ENCODE data around the gene HHIP. TPM values are rescaled to one million over a fixed set of nuclear protein-coding genes. Genes with fewer than 3 reads are reported as not detected.

The HHIP gene
- total RNA-seq, 1 experiment from 2014 or later: not detected

GRCh38 chr4:144709793-144710525 lies 64.0 kb downstream of the HHIP start:
- Histone ChIP-seq H3F3A (ENCODE audit: insufficient read depth, low read depth) (no peaks in the 10 kb centered on the region), H3K4me1 (replicated peaks; ENCODE audit: insufficient read depth) (no peaks in the 10 kb centered on the region), H3K4me2 (no peak overlapping the region), H4K20me1 (ENCODE audit: insufficient read depth) (no peaks in the 10 kb centered on the region), H2AFZ (no peak overlapping the region), H3K9me3 (ENCODE audit: insufficient read depth, low read depth) (no peaks in the 10 kb centered on the region), H3K36me3 (ENCODE audit: low read depth) (no peaks in the 10 kb centered on the region), H3K79me2 (ENCODE audit: low read depth) (no peaks in the 10 kb centered on the region), H3K4me3 (no peak overlapping the region), H3K9me2 (ENCODE audit: insufficient read depth) (no peaks in the 10 kb centered on the region), H3K27me3 (ENCODE audit: insufficient read depth, low read depth) (no peaks in the 10 kb centered on the region), H3K27ac (no peak overlapping the region)
- DNase-seq: no peak
- TF ChIP-seq CTCF (conservative IDR thresholded peaks at IDR 0.05): no peak
- TF ChIP-seq EZH2 (IDR thresholded peaks at IDR 0.05; ENCODE audit: low read depth): no peak
- BruUV-seq (replicated peaks): no TSS peak
- ChIA-PET CTCF (no interaction called here), POLR2A (ENCODE audit: unreplicated experiment) (interaction anchor here (0.6 kb wide), 1 partner anchor 355 kb away, joined by 7 read pairs; no protein-coding TSS in a partner anchor)
- intact Hi-C loops (cut with micrococcal nuclease; ENCODE audit: unreplicated experiment): no loop called here

- Histone ChIP-seq H3K36me3 (ENCODE audit: low read depth) (no peaks in the 10 kb centered on the region), H3K9me3 (ENCODE audit: insufficient read depth, low read depth) (no peaks in the 10 kb centered on the region), H3K27me3 (ENCODE audit: insufficient read depth, low read depth) (no peaks in the 10 kb centered on the region), H3K9me2 (ENCODE audit: insufficient read depth) (no peaks in the 10 kb centered on the region), H2AFZ (no peak overlapping the region), H3F3A (ENCODE audit: insufficient read depth, low read depth) (no peaks in the 10 kb centered on the region), H4K20me1 (ENCODE audit: insufficient read depth) (no peaks in the 10 kb centered on the region), H3K4me1 (replicated peaks; ENCODE audit: insufficient read depth) (no peaks in the 10 kb centered on the region), H3K27ac (no peak overlapping the region), H3K4me3 (no peak overlapping the region), H3K4me2 (no peak overlapping the region), H3K79me2 (ENCODE audit: low read depth) (no peaks in the 10 kb centered on the region)
- TF ChIP-seq CTCF (conservative IDR thresholded peaks at IDR 0.05): no peak
- TF ChIP-seq EZH2 (IDR thresholded peaks at IDR 0.05; ENCODE audit: low read depth): no peak
- no peak for DNase-seq
- CTCF ChIA-PET: no interaction called here
- no TSS peak for BruUV-seq (replicated peaks)
- POLR2A ChIA-PET (ENCODE audit: unreplicated experiment): no interaction called here
- intact Hi-C loops (cut with micrococcal nuclease; ENCODE audit: unreplicated experiment): no loop called here
Observed at GRCh38 chr4:144710526-144710912, 64.6 kb downstream of the HHIP start.

- Histone ChIP-seq H3K4me2 (no peak overlapping the region), H3F3A (ENCODE audit: insufficient read depth, low read depth) (no peaks in the 10 kb centered on the region), H3K27ac (no peak overlapping the region), H3K9me3 (ENCODE audit: insufficient read depth, low read depth) (no peaks in the 10 kb centered on the region), H3K79me2 (ENCODE audit: low read depth) (no peaks in the 10 kb centered on the region), H3K4me3 (no peak overlapping the region), H3K4me1 (replicated peaks; ENCODE audit: insufficient read depth) (no peaks in the 10 kb centered on the region), H3K36me3 (ENCODE audit: low read depth) (no peaks in the 10 kb centered on the region), H3K9me2 (ENCODE audit: insufficient read depth) (no peaks in the 10 kb centered on the region), H3K27me3 (ENCODE audit: insufficient read depth, low read depth) (no peaks in the 10 kb centered on the region), H4K20me1 (ENCODE audit: insufficient read depth) (no peaks in the 10 kb centered on the region), H2AFZ (no peak overlapping the region)
- intact Hi-C loops (cut with micrococcal nuclease; ENCODE audit: unreplicated experiment): no loop called here
- TF ChIP-seq CTCF (conservative IDR thresholded peaks at IDR 0.05) (no peak), EZH2 (IDR thresholded peaks at IDR 0.05; ENCODE audit: low read depth) (no peak)
- no TSS peak for BruUV-seq (replicated peaks)
- ChIA-PET CTCF (no interaction called here), POLR2A (ENCODE audit: unreplicated experiment) (no interaction called here)
- no peak for DNase-seq
Observed at GRCh38 chr4:144711700-144712456, 65.9 kb downstream of the HHIP start.
